Astrocyte (in vitro differentiated cells and primary cell): ENCODE measurements around the gene NEU1. TPM values are rescaled to one million over a fixed set of nuclear protein-coding genes. Genes with fewer than 3 reads are reported as not detected.
"Not testable (repeated sequence)": the region's sequence is repeated elsewhere in the genome, so short reads cannot be mapped to it uniquely, and the experiment has no call there.

ENCODE experiments used
- DNase-seq: peaks from one replicate; pipeline ENCODE4 v3.0.0-alpha.2; 2010; ENCODE audit warnings: low read depth
- FAIRE-seq: peaks from 2 replicates; lab custom pipeline; 2011; peaks lifted over from hg19 to GRCh38; lab: Jason Lieb, UNC
- H2AFZ ChIP-seq: 2 replicates; pipeline ENCODE4 v1.6.0; 2012; ENCODE audit warnings: low read depth, low read length, inconsistent platforms
- H3K27ac ChIP-seq: 2 replicates; pipeline ENCODE4 v1.5.1; 2011; ENCODE audit warnings: low read depth, low read length, inconsistent platforms
- H3K27me3 ChIP-seq: 2 replicates; pipeline ENCODE4 v1.6.0; 2011; ENCODE audit warnings: low read length, inconsistent platforms; ENCODE audit not compliant: insufficient read depth
- H3K36me3 ChIP-seq: 2 replicates; pipeline ENCODE4 v1.5.1; 2011; ENCODE audit warnings: low read length, inconsistent platforms; ENCODE audit not compliant: insufficient read depth
- H3K4me1 ChIP-seq: 2 replicates; pipeline ENCODE4 v1.5.1; 2011; ENCODE audit warnings: low read length, inconsistent platforms; ENCODE audit not compliant: insufficient read depth
- H3K4me2 ChIP-seq: 2 replicates; pipeline ENCODE4 v1.6.0; 2012; ENCODE audit warnings: low read length, inconsistent platforms
- H3K4me3 ChIP-seq: 2 replicates; pipeline ENCODE4 v1.5.1; 2011; ENCODE audit warnings: low read depth, mild to moderate bottlenecking, low read length, inconsistent platforms; ENCODE audit not compliant: insufficient read depth
- H3K79me2 ChIP-seq: 2 replicates; pipeline ENCODE4 v1.6.0; 2012; ENCODE audit warnings: mild to moderate bottlenecking, low read length, inconsistent platforms; ENCODE audit not compliant: insufficient read depth
- H3K9ac ChIP-seq: 2 replicates; pipeline ENCODE4 v1.6.0; 2012; ENCODE audit warnings: mild to moderate bottlenecking, low read length, inconsistent platforms
- H3K9me3 ChIP-seq: 2 replicates; pipeline ENCODE4 v1.5.1; 2012; ENCODE audit warnings: low read depth, mild to moderate bottlenecking, low read length, inconsistent platforms; ENCODE audit not compliant: insufficient read depth
- H4K20me1 ChIP-seq: 2 replicates; pipeline ENCODE4 v1.6.0; 2012; ENCODE audit warnings: low read length, inconsistent platforms; ENCODE audit not compliant: insufficient read depth
- H3K27ac Mint-ChIP-seq: one replicate; pipeline ENCODE4 v1.8.0; 2021; ENCODE audit warnings: mild to moderate bottlenecking, mixed read lengths; ENCODE audit not compliant: unreplicated experiment
- H3K27me3 Mint-ChIP-seq: one replicate; pipeline ENCODE4 v1.8.0; 2021; ENCODE audit warnings: low read depth, mixed read lengths; ENCODE audit not compliant: unreplicated experiment
- H3K36me3 Mint-ChIP-seq: one replicate; pipeline ENCODE4 v1.8.0; 2021; ENCODE audit warnings: low read depth, mixed read lengths; ENCODE audit not compliant: unreplicated experiment
- H3K4me1 Mint-ChIP-seq: one replicate; pipeline ENCODE4 v1.8.0; 2021; ENCODE audit warnings: low read depth, mixed read lengths; ENCODE audit not compliant: unreplicated experiment
- H3K4me3 Mint-ChIP-seq: one replicate; pipeline ENCODE4 v1.8.0; 2021; ENCODE audit warnings: mild to moderate bottlenecking, moderate library complexity, mixed read lengths; ENCODE audit not compliant: unreplicated experiment
- H3K9me3 Mint-ChIP-seq: one replicate; pipeline ENCODE4 v1.8.0; 2021; ENCODE audit warnings: mild to moderate bottlenecking, mixed read lengths; ENCODE audit not compliant: unreplicated experiment
- CTCF ChIP-seq: IDR thresholded peaks from 2 replicates; pipeline ENCODE4 v1.5.1; 2011; ENCODE audit warnings: low read depth, mild to moderate bottlenecking, inconsistent platforms, low read length, moderate library complexity; ENCODE audit not compliant: insufficient read depth
- EZH2 ChIP-seq: IDR thresholded peaks from 2 replicates; pipeline ENCODE4 v1.6.1; 2012; ENCODE audit warnings: mild to moderate bottlenecking, low read length, inconsistent platforms; ENCODE audit not compliant: insufficient read depth
- total RNA-seq: library from RNA; stranded (reverse); gene quantifications from 2 replicates; pipeline ENCODE4 v1.2.1, GENCODE V29; 2021

Gene NEU1
- total RNA-seq, 1 donor from 2014 or later: 47.3 TPM

- TF ChIP-seq CTCF: no peak
- TF ChIP-seq EZH2: no peak
- H3K79me2 ChIP-seq: peaks cover 12% of the 10 kb centered on the region
- H2AFZ ChIP-seq: no peak overlapping the region
- H3K36me3 ChIP-seq: no peaks in the 10 kb centered on the region
- no peak for DNase-seq
- H3K9ac ChIP-seq: no peak overlapping the region
- H3K27ac ChIP-seq: no peak overlapping the region
- Mint-ChIP-seq H3K4me1 (peaks cover 20% of the 10 kb centered on the region), H3K4me3 (peak overlapping the region; percentile 88), H3K36me3 (no peaks in the 10 kb centered on the region), H3K27ac (no peak overlapping the region), H3K27me3 (no peaks in the 10 kb centered on the region), H3K9me3 (no peaks in the 10 kb centered on the region)
- no peak overlapping the region for H3K4me2 ChIP-seq
- H4K20me1 ChIP-seq: peaks cover 7% of the 10 kb centered on the region
- peaks cover 17% of the 10 kb centered on the region for H3K4me1 ChIP-seq
- FAIRE-seq: no peak
- H3K9me3 ChIP-seq: no peaks in the 10 kb centered on the region
- H3K4me3 ChIP-seq: no peak overlapping the region
- no peaks in the 10 kb centered on the region for H3K27me3 ChIP-seq
Measured at GRCh38 chr6:31825553-31825952, 37.1 kb downstream of the NEU1 start.

GRCh38 chr6:31823592-31824196 lies 38.9 kb downstream of the NEU1 start:
- H3K4me3 Mint-ChIP-seq: peak overlapping the region; percentile 57
- H3K4me1 ChIP-seq: peaks cover 17% of the 10 kb centered on the region
- not testable (repeated sequence) for H3K27me3 ChIP-seq, H3K36me3 ChIP-seq, H3K9me3 Mint-ChIP-seq, H4K20me1 ChIP-seq, H3K4me2 ChIP-seq, FAIRE-seq, H3K27me3 Mint-ChIP-seq, H3K9ac ChIP-seq, H3K36me3 Mint-ChIP-seq, DNase-seq, H3K9me3 ChIP-seq, H3K79me2 ChIP-seq, H2AFZ ChIP-seq, H3K4me3 ChIP-seq, H3K27ac ChIP-seq
- H3K4me1 Mint-ChIP-seq: peaks cover 17% of the 10 kb centered on the region
- H3K27ac Mint-ChIP-seq: peak overlapping the region; percentile 34

GRCh38 chr6:31822036-31822821 lies 40.4 kb downstream of the NEU1 start:
- H3K9me3 ChIP-seq: no peaks in the 10 kb centered on the region
- H3K36me3 ChIP-seq: no peaks in the 10 kb centered on the region
- peak overlapping the region; percentile 71 for H2AFZ ChIP-seq
- peaks cover 18% of the 10 kb centered on the region for H3K79me2 ChIP-seq
- DNase-seq (peak; percentile 60), FAIRE-seq (no peak)
- Mint-ChIP-seq H3K4me1 (peaks cover 21% of the 10 kb centered on the region), H3K36me3 (peaks cover 3% of the 10 kb centered on the region), H3K27ac (peak overlapping the region; percentile 100), H3K4me3 (peak overlapping the region; percentile 94), H3K9me3 (no peaks in the 10 kb centered on the region), H3K27me3 (no peaks in the 10 kb centered on the region)
- no peaks in the 10 kb centered on the region for H3K27me3 ChIP-seq
- peak overlapping the region; percentile 75 for H3K27ac ChIP-seq
- H4K20me1 ChIP-seq: peaks cover 16% of the 10 kb centered on the region
- H3K4me1 ChIP-seq: peaks cover 17% of the 10 kb centered on the region
- peak overlapping the region; percentile 89 for H3K9ac ChIP-seq
- peak overlapping the region; percentile 95 for H3K4me2 ChIP-seq
- H3K4me3 ChIP-seq: peak overlapping the region; percentile 66
- no peak for TF ChIP-seq EZH2
- no peak for TF ChIP-seq CTCF
